Prostate gland (tissue), 2 donors: ENCODE data around the gene ALKBH7.

Experiments
- POLR2A ChIP-seq: fragments of 450-650 bp; IDR thresholded peaks from one replicate; pipeline ENCODE4 v1.6.1; 2016; ENCODE audit warnings: antibody characterized with exemption, mild to moderate bottlenecking
- POLR2AphosphoS5 ChIP-seq: sonication (generic); formaldehyde crosslinking; IDR thresholded peaks from one replicate; pipeline ENCODE4 v1.6.1; 2017; ENCODE audit warnings: antibody characterized with exemption
- TF ChIP-seq, protein P1 (sequence below), 4 experiments: fragments of 200-600 bp in 2 of 4; fragments of 450-650 bp in 2 of 4; sonication (generic) in 2 of 4; IDR thresholded peaks; 1 replicate in 3 of 4; 2 replicates in 1 of 4; pipeline ENCODE4 v1.5.1; 2016 to 2019; ENCODE audit warnings: antibody characterized with exemption in 4 of 4, mild to moderate bottlenecking in 2 of 4, moderate library complexity in 2 of 4

- TF ChIP-seq POLR2A, result no peak
- TF ChIP-seq, protein P1, sequence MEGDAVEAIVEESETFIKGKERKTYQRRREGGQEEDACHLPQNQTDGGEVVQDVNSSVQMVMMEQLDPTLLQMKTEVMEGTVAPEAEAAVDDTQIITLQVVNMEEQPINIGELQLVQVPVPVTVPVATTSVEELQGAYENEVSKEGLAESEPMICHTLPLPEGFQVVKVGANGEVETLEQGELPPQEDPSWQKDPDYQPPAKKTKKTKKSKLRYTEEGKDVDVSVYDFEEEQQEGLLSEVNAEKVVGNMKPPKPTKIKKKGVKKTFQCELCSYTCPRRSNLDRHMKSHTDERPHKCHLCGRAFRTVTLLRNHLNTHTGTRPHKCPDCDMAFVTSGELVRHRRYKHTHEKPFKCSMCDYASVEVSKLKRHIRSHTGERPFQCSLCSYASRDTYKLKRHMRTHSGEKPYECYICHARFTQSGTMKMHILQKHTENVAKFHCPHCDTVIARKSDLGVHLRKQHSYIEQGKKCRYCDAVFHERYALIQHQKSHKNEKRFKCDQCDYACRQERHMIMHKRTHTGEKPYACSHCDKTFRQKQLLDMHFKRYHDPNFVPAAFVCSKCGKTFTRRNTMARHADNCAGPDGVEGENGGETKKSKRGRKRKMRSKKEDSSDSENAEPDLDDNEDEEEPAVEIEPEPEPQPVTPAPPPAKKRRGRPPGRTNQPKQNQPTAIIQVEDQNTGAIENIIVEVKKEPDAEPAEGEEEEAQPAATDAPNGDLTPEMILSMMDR (IDR thresholded peaks at IDR 0.05), result no peak
- no peak for TF ChIP-seq POLR2AphosphoS5
Observed at GRCh38 chr19:6376512-6377190, 4.1 kb downstream of the ALKBH7 start.
